GM23338 (cell line): ENCODE measurements around the gene POLA1. TPM values are rescaled to one million over a fixed set of nuclear protein-coding genes. Genes with fewer than 3 reads are reported as not detected.

Source experiments
- polyA plus RNA-seq: library from polyadenylated mRNA; unstranded; fragments of >200 nt; fragmentation: Nextera tagmentation; extraction: Ambion mirVana; gene quantifications from 2 replicates; pipeline ENCODE4 v1.2.1, GENCODE V29; 2016
- small RNA-seq: library from RNA; depleted of rRNA; stranded (forward); fragments of <200 nt; gene quantifications from one replicate; pipeline ENCODE3, GENCODE V24; 2014; ENCODE audit warnings: low replicate concordance
- total RNA-seq: library from RNA; depleted of rRNA; stranded (reverse); fragments of >200 nt; shearing (Covaris generic); gene quantifications from 2 replicates; pipeline ENCODE4 v1.2.3, GENCODE V29; 2014; rRNA removed

The POLA1 gene
- total and polyA plus RNA-seq, 2 experiments from 2014 or later = 12.6 to 36.6 TPM

Small RNA genes lying within 50 kb of the gene (small RNA-seq; reads per million reads assigned to genes)
- 0.70 reads per million, percentile 48 among the genes with 10 or more reads in this experiment for gene SCARNA23

Other genes with a start within 250 kb of the POLA1 start
- 43.6 and 51.2 TPM in 2 replicates for gene PDK3, start 228.6 kb upstream of the POLA1 start, total RNA-seq
- 32.6 and 35.7 TPM in 2 replicates for gene PDK3, start 228.6 kb upstream of the POLA1 start, polyA plus RNA-seq
- gene PCYT1B, start 46.6 kb upstream of the POLA1 start, total RNA-seq = 14.6 and 16.5 TPM in 2 replicates
- 5.8 and 6.9 TPM in 2 replicates for gene PCYT1B, start 46.6 kb upstream of the POLA1 start, polyA plus RNA-seq